ENCODE results near the gene DCANP1.

DCANP1 gene

DNA sequence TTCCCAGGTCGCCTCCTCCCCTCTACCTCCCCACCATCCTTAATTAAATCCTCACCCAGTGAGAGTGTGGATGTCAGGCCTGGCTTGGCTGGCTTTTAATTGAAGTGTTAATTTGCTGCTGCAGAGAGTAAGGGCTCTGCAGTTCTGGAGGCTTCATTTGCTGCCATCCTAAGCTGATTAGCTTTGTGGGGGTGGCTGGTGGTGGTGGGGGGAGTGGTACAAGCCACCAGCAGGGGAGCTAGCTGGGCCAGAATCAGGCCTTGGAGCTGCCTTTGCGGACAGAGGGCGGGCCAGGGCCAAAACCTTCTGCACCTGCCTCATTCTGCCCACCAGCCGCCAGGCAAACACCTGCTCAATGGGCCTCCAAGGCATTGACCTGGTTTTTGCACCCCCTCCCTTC is 31.8 kb upstream of the DCANP1 start:
- no peak for ATAC-seq

DNA sequence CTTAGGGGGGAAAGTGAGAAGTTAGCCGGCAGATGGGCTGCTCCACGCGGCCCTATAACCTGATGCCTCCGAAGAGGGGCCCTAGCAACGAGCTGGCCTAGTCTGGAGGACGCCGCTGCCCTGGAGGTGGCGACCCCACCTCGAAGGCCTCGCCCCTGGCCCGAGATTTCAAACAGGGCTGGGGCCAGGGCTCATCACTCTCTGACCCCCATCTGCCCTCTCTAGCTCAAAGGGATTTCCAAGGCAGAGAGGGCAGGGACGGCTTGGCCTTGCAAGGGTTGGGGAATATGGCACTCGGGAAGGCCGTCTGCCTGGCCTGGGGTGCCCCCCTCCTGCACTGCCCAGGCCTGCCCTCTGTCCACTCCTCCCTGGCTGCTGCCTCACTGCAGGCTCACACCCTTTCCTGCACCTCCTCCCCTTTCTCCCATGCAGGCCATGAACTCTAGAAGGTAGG is 30.5 kb upstream of the DCANP1 start:
- no peak for ATAC-seq
- TF ChIP-seq PPARA (CRISPR knock-in tag; IDR thresholded peaks at IDR 0.05; ENCODE audit: borderline replicate concordance) (no peak), TSHZ2 (CRISPR knock-in tag; IDR thresholded peaks at IDR 0.05) (no peak), ZFP3 (CRISPR knock-in tag; IDR thresholded peaks at IDR 0.05) (no peak), OSR1 (CRISPR knock-in tag; IDR thresholded peaks at IDR 0.05) (no peak), ZNF565 (CRISPR knock-in tag; conservative IDR thresholded peaks at IDR 0.05; ENCODE audit: low read depth) (no peak), CSRNP3 (CRISPR knock-in tag; IDR thresholded peaks at IDR 0.05) (no peak)

More for the DNA sequence above, 31.8 kb upstream of the DCANP1 start:
- TF ChIP-seq ZNF8 (CRISPR knock-in tag; IDR thresholded peaks at IDR 0.05) = no peak

DNA sequence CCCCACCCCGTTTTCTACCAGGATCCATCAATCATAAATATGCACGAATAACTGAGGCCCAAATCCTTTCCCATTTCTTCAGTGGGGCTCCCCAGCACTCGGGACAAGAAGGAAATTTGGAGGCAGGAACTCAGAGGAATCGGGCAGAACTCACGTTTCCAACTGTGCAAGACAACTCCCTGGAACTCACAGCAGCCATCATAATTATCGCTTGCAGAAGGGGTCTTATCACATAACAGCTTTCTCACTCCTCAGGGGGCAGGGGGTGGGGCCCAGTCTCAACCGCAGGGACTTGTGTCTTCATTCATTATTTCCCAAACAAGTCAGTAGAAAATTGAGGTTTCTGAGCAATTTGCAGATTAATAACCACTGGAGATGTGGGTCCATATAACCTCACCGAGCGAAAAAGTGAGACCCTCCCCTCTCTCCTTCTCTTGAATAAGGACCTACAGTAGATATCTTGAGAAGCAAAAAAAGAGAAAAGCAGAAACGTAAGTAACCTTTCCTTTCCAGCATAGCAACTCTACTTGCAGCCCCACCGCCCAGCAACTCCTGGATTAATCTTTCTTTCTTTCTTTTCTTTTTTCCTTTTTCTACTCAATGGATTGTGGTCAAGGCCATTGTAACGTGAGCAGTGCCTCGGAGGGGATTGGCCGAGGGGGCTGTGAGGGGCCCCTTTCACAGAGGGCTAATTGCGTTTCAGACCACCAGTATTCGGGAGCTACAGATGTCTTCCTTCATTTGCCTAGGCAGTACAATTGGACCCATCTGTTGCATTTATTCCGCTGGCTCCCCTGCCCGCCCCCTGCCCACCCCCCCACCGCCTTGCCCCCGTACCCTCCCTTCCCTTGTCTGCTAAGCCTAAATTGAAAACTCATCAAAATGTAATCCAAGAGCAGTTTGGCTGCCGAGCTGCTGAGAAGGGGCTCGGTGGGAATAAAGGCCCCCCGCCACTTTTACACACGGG is 29.8 kb upstream of the DCANP1 start:
- no peak for ATAC-seq
- TF ChIP-seq ZNF565 (CRISPR knock-in tag; conservative IDR thresholded peaks at IDR 0.05; ENCODE audit: low read depth) (no peak), CSDC2 (CRISPR knock-in tag; IDR thresholded peaks at IDR 0.05) (no peak), TCF4 (CRISPR knock-in tag; IDR thresholded peaks at IDR 0.05; ENCODE audit: borderline replicate concordance) (no peak), ZNF8 (CRISPR knock-in tag; IDR thresholded peaks at IDR 0.05) (no peak), PPARA (CRISPR knock-in tag; IDR thresholded peaks at IDR 0.05; ENCODE audit: borderline replicate concordance) (no peak), GLIS3 (CRISPR knock-in tag; IDR thresholded peaks at IDR 0.05) (no peak), ZFP30 (CRISPR knock-in tag; IDR thresholded peaks at IDR 0.05) (no peak), CSRNP3 (CRISPR knock-in tag; IDR thresholded peaks at IDR 0.05) (no peak), TOX (CRISPR knock-in tag; IDR thresholded peaks at IDR 0.05; ENCODE audit: borderline replicate concordance) (no peak), ZFP3 (CRISPR knock-in tag; IDR thresholded peaks at IDR 0.05) (no peak), ISL1 (CRISPR knock-in tag; IDR thresholded peaks at IDR 0.05) (no peak), ESRRG (CRISPR knock-in tag; IDR thresholded peaks at IDR 0.05) (no peak), BACH2 (CRISPR knock-in tag; IDR thresholded peaks at IDR 0.05; ENCODE audit: borderline replicate concordance) (no peak)

- ATAC-seq = no peak
- TF ChIP-seq ZC3H10 (CRISPR knock-in tag; IDR thresholded peaks at IDR 0.05) = no peak
- no peak for TF ChIP-seq ZNF70 (CRISPR knock-in tag; IDR thresholded peaks at IDR 0.05)
- TF ChIP-seq, protein P1, sequence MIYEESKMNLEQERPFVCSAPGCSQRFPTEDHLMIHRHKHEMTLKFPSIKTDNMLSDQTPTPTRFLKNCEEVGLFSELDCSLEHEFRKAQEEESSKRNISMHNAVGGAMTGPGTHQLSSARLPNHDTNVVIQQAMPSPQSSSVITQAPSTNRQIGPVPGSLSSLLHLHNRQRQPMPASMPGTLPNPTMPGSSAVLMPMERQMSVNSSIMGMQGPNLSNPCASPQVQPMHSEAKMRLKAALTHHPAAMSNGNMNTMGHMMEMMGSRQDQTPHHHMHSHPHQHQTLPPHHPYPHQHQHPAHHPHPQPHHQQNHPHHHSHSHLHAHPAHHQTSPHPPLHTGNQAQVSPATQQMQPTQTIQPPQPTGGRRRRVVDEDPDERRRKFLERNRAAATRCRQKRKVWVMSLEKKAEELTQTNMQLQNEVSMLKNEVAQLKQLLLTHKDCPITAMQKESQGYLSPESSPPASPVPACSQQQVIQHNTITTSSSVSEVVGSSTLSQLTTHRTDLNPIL (CRISPR knock-in tag; IDR thresholded peaks at IDR 0.05; ENCODE audit: low read depth) = no peak
- TF ChIP-seq SNAI2 (CRISPR knock-in tag; IDR thresholded peaks at IDR 0.05) = no peak
- TF ChIP-seq ARNTL (CRISPR knock-in tag; IDR thresholded peaks at IDR 0.05; ENCODE audit: borderline replicate concordance, low read depth) = no peak
- no peak for TF ChIP-seq PPARA (CRISPR knock-in tag; IDR thresholded peaks at IDR 0.05; ENCODE audit: borderline replicate concordance)
- no peak for TF ChIP-seq CSDC2 (CRISPR knock-in tag; IDR thresholded peaks at IDR 0.05)
These were observed 27.0 kb upstream of the DCANP1 start for GRCh38 chr5:135473956-135474670.

All from SK-N-SH treated with all-trans-retinoic acid at 6 μM for 48 hours (cell line).